Measurements from ENCODE around the gene INHBE.

DNA sequence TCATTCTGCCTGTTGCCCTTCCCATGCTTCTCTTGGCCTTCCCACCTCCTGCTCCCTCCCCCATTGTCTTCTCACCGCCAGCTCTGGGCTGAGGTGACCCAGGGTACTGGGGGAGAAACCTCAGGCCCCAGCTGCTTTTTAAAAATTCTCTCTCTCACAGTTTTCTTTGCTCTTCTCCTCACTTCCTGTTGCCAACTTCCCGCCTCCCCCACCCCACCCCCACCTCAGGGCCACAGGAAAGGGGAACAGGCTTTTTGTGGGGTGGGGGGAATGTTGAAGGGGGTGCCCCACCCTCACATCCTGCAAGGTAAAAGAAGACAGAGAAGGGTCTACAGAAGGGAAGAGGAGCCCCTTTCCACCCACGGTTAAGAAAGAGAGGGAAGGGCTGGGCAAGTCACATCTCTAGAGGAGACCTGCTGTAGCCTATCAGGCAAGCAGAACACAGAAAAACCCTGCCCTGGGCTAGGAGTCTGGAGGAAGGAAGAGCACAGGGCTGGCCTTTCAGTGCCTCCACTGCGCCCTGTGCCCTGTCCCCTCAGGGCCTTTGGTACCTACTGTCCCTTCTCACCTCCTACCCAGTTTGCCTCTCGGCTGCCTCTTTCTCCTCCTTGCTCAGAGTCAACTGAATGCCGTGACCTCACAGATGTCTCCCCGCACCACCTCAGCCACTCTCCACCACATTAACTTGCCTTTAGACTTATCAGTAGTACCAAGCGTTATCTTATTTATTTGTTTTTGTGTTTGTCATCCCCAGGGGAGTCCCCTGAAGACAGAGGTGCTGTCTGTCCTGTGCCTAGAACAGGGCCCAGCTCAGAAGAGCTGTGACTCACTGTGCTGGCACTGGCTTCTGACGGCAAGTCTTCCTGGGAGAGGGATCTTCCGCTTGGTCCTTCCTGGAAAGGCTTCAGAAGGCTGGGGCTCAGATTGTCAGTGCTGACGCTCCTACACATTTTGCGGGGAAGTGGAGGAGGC, 22.9 kb downstream of the INHBE start:
- TF ChIP-seq WT1 (tag by site-specific recombination; IDR thresholded peaks at IDR 0.05) (no peak), ZNF274 (IDR thresholded peaks at IDR 0.05; ENCODE audit: low read length) (no peak), ZNF274 (tag by site-specific recombination; IDR thresholded peaks at IDR 0.05; ENCODE audit: borderline replicate concordance) (no peak)
- TF ChIP-seq, protein P1, sequence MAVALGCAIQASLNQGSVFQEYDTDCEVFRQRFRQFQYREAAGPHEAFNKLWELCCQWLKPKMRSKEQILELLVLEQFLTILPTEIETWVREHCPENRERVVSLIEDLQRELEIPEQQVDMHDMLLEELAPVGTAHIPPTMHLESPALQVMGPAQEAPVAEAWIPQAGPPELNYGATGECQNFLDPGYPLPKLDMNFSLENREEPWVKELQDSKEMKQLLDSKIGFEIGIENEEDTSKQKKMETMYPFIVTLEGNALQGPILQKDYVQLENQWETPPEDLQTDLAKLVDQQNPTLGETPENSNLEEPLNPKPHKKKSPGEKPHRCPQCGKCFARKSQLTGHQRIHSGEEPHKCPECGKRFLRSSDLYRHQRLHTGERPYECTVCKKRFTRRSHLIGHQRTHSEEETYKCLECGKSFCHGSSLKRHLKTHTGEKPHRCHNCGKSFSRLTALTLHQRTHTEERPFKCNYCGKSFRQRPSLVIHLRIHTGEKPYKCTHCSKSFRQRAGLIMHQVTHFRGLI (tag by site-specific recombination; IDR thresholded peaks at IDR 0.05), result no peak
- TF ChIP-seq, protein P2, sequence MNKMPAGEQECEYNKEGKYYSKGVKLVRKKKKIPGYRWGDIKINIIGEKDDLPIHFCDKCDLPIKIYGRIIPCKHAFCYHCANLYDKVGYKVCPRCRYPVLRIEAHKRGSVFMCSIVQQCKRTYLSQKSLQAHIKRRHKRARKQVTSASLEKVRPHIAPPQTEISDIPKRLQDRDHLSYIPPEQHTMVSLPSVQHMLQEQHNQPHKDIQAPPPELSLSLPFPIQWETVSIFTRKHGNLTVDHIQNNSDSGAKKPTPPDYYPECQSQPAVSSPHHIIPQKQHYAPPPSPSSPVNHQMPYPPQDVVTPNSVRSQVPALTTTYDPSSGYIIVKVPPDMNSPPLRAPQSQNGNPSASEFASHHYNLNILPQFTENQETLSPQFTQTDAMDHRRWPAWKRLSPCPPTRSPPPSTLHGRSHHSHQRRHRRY (tag by site-specific recombination; IDR thresholded peaks at IDR 0.05), result no peak
- TF ChIP-seq, protein P3, sequence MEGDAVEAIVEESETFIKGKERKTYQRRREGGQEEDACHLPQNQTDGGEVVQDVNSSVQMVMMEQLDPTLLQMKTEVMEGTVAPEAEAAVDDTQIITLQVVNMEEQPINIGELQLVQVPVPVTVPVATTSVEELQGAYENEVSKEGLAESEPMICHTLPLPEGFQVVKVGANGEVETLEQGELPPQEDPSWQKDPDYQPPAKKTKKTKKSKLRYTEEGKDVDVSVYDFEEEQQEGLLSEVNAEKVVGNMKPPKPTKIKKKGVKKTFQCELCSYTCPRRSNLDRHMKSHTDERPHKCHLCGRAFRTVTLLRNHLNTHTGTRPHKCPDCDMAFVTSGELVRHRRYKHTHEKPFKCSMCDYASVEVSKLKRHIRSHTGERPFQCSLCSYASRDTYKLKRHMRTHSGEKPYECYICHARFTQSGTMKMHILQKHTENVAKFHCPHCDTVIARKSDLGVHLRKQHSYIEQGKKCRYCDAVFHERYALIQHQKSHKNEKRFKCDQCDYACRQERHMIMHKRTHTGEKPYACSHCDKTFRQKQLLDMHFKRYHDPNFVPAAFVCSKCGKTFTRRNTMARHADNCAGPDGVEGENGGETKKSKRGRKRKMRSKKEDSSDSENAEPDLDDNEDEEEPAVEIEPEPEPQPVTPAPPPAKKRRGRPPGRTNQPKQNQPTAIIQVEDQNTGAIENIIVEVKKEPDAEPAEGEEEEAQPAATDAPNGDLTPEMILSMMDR (tag by site-specific recombination; IDR thresholded peaks at IDR 0.05), result no peak

Measured in HEK293 (cell line).